ENCODE measurements around the gene SIRT3.

Gene SIRT3

DNA sequence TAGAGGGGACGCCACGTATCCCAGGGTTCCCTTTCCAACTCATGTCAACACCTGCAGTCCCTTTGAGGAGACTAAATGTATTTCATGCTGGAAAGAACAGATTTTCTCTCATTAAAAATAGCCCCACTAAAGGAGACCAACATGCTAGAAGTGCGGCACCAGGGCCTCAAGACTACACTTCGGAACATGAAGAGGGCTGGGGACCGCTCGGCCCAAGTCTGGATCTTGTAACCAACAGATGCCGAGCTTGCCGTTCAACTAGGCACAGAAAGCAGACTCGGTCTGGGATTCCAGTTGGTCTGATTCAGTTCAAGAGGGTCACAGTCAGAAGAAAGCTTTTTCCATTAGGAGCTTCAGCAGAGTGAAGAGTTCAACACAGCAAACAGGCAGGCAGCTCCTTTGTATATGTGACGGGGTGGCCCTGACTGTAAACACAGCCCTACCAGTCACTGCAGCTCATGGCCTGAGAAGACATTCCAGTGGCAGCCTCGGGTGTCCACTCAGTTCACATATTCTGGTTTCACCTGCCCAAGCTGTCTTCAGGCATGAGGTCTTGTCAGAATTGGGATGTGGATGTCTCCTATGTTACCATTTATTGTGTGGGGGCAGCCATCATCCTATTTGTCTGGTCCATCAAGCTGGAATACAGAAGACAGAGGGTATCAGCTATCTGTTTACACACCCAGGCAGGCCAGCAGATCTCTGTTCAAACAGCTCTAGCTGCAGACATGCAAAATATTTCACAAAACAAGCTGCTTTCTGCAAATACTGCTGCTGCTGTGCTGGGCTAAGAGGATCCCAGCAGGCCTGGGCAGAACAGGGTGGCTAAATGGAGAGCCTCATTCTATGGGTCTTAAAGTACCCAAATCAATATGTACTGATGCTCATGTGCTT, 19.8 kb downstream of the SIRT3 start:
- Mint-ChIP-seq H3K27me3 (ENCODE audit: low read depth, poor library complexity) (no peaks in the 10 kb centered on the region), H3K4me3 (no peak overlapping the region), H3K9me3 (no peaks in the 10 kb centered on the region), H3K36me3 (ENCODE audit: low read depth) (peaks cover 26% of the 10 kb centered on the region), H3K4me1 (no peaks in the 10 kb centered on the region), H3K27ac (peak overlapping the region; percentile 96)
- TF ChIP-seq, protein P1, sequence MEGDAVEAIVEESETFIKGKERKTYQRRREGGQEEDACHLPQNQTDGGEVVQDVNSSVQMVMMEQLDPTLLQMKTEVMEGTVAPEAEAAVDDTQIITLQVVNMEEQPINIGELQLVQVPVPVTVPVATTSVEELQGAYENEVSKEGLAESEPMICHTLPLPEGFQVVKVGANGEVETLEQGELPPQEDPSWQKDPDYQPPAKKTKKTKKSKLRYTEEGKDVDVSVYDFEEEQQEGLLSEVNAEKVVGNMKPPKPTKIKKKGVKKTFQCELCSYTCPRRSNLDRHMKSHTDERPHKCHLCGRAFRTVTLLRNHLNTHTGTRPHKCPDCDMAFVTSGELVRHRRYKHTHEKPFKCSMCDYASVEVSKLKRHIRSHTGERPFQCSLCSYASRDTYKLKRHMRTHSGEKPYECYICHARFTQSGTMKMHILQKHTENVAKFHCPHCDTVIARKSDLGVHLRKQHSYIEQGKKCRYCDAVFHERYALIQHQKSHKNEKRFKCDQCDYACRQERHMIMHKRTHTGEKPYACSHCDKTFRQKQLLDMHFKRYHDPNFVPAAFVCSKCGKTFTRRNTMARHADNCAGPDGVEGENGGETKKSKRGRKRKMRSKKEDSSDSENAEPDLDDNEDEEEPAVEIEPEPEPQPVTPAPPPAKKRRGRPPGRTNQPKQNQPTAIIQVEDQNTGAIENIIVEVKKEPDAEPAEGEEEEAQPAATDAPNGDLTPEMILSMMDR (IDR thresholded peaks at IDR 0.05): no peak
- DNase-seq: no peak

DNA sequence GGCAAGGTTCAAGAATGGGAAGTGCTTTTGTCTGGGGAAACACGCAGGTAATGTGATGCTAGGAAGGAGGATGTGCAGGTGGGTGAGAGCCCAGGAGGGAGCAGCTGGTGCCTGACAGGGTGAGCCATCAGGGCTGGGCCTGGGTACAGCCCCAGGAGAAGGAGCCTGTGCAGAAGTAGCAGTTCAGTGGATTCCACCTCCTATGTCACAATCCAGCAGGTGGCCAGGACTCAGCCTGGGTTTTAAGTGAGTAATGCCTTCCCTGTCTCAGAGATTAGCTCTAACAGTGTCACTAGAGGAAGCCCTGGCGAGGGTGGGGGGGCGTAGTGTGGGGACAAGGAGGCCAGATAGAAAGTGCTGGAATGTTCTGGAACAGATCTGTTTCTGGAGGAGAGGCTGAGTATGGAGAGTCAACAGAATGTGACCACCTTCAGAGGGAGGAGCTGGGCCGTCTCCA, 20.5 kb downstream of the SIRT3 start:
- Mint-ChIP-seq H3K36me3 (ENCODE audit: low read depth) (peaks cover 29% of the 10 kb centered on the region), H3K27ac (peak overlapping the region; percentile 96), H3K27me3 (ENCODE audit: low read depth, poor library complexity) (no peaks in the 10 kb centered on the region), H3K4me1 (peaks cover under 1% of the 10 kb centered on the region), H3K9me3 (no peaks in the 10 kb centered on the region), H3K4me3 (no peak overlapping the region)
- no peak for DNase-seq
- TF ChIP-seq, protein P1 (IDR thresholded peaks at IDR 0.05): no peak

DNA sequence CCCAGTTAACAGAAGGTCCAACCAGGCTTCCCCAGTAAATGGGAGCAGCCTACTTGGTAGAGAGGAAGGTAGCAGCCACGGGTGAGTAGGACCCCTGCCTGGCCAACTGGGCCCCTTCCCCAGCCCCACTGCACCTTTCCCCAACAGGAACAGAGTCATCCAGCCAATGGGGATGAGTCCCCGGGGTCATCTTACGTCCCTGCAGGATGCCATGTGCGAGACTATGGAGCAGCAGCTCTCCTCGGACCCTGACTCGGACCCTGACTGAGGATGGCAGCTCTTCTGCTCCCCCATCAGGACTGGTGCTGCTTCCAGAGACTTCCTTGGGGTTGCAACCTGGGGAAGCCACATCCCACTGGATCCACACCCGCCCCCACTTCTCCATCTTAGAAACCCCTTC, 22.1 kb downstream of the SIRT3 start:
- Mint-ChIP-seq H3K27ac (peak overlapping the region; percentile 71), H3K27me3 (ENCODE audit: low read depth, poor library complexity) (no peaks in the 10 kb centered on the region), H3K4me3 (no peak overlapping the region), H3K9me3 (no peaks in the 10 kb centered on the region), H3K36me3 (ENCODE audit: low read depth) (peaks cover 23% of the 10 kb centered on the region), H3K4me1 (peaks cover 16% of the 10 kb centered on the region)
- TF ChIP-seq, protein P1 (IDR thresholded peaks at IDR 0.05): no peak
- DNase-seq: no peak

DNA sequence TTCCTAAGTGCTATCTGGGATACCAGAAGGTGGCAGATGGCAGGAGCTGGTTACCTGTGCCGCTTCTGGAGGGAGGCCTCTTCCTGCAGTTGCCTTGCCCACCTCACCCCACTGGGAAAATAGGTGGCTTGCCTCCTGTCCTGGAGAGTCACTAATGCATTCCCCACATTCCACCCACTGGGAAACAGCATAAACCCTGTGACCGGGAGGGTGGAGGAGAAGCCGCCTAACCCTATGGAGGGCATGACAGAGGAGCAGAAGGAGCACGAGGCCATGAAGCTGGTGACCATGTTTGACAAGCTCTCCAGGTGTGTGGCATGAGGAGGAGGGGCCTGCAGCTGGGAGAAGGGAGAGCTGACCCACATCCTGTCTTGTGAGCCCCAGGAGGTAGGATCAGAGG, 23.0 kb downstream of the SIRT3 start:
- Mint-ChIP-seq H3K36me3 (ENCODE audit: low read depth) (peaks cover 23% of the 10 kb centered on the region), H3K9me3 (no peaks in the 10 kb centered on the region), H3K27me3 (ENCODE audit: low read depth, poor library complexity) (no peaks in the 10 kb centered on the region), H3K4me3 (no peak overlapping the region), H3K27ac (no peak overlapping the region), H3K4me1 (peaks cover 18% of the 10 kb centered on the region)
- TF ChIP-seq, protein P1 (IDR thresholded peaks at IDR 0.05): no peak
- no peak for DNase-seq

DNA sequence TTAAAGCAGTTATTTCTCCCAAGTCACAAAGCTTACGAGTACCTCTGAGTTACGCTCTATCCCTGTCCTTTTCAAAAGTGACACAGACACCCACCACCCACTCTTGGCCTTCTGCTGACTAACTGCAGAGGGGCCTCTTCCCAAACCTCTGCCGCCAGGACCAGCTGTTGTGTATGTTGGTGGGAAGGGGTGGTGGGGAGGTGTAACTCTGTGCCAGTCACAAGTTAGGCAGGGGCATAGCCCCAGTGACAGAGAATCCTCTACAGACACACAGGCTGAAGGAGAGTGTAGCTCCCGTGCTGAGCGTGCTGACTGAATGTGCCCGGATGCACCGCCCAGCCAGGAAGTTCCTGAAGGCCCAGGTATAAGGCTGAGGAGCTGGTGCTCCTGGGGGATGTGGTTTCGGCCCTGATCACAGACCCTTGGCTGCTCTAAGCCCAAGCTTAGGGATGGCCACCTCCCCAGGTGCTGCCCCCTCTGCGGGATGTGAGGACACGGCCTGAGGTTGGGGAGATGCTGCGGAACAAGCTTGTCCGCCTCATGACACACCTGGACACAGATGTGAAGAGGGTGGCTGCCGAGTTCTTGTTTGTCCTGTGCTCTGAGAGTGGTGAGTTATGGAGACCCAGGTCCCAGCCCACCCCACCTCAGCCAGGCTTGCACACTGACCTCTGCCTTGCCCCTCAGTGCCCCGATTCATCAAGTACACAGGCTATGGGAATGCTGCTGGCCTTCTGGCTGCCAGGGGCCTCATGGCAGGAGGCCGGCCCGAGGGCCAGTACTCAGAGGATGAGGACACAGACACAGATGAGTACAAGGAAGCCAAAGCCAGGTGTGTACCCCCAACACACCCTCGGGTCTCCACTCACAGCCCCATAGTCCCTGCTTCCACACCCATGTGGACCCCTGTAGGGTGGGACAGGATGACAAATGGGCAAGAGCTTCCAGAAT, 23.7 kb downstream of the SIRT3 start:
- DNase-seq: no peak
- peaks cover 18% of the 10 kb centered on the region for H3K4me1 Mint-ChIP-seq
- H3K9me3 Mint-ChIP-seq: no peaks in the 10 kb centered on the region
- no peaks in the 10 kb centered on the region for H3K27me3 Mint-ChIP-seq (ENCODE audit: low read depth, poor library complexity)
- peaks cover 23% of the 10 kb centered on the region for H3K36me3 Mint-ChIP-seq (ENCODE audit: low read depth)
- no peak overlapping the region for H3K4me3 Mint-ChIP-seq
- no peak overlapping the region for H3K27ac Mint-ChIP-seq
- TF ChIP-seq, protein P1 (IDR thresholded peaks at IDR 0.05): no peak

Measured in nephron progenitor cell (in vitro differentiated cells).